ENCODE measurements around the gene ORC5. TPM values are rescaled to one million over a fixed set of nuclear protein-coding genes. Genes with fewer than 3 reads are reported as not detected.
"Not testable (repeated sequence)": the region's sequence is repeated elsewhere in the genome, so short reads cannot be mapped to it uniquely, and the experiment has no call there.

The ORC5 gene
- total and polyA plus RNA-seq, 2 experiments from 2014 or later = 10.9 to 89.0 TPM

DNA sequence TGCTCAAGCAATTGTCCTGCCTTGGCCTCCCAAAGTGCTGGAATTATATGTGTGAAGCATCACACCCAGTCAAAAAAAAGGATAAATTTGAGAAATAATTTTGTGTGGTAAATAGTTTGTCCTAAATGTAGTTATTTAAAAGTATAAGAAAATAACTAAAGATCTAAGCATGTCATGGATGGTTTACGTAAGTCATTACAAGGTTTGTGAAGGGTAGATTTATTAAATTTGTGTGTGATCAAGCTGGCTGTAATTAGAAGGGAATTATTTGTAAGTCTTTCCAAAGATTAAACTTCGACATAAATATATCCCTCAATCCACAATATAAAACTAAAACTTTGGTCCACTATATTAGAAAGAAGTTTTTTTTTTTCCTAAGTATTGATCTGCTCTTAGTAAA is 28.6 kb downstream of the ORC5 start (continued):
- TF ChIP-seq, protein P1, sequence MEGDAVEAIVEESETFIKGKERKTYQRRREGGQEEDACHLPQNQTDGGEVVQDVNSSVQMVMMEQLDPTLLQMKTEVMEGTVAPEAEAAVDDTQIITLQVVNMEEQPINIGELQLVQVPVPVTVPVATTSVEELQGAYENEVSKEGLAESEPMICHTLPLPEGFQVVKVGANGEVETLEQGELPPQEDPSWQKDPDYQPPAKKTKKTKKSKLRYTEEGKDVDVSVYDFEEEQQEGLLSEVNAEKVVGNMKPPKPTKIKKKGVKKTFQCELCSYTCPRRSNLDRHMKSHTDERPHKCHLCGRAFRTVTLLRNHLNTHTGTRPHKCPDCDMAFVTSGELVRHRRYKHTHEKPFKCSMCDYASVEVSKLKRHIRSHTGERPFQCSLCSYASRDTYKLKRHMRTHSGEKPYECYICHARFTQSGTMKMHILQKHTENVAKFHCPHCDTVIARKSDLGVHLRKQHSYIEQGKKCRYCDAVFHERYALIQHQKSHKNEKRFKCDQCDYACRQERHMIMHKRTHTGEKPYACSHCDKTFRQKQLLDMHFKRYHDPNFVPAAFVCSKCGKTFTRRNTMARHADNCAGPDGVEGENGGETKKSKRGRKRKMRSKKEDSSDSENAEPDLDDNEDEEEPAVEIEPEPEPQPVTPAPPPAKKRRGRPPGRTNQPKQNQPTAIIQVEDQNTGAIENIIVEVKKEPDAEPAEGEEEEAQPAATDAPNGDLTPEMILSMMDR (conservative IDR thresholded peaks at IDR 0.05; ENCODE audit: low read depth in 2 of 2) = no peak
- TF ChIP-seq ZNF331 (CRISPR knock-in tag; IDR thresholded peaks at IDR 0.05; ENCODE audit: low read depth) = no peak
- TF ChIP-seq CREB1 (CRISPR knock-in tag; IDR thresholded peaks at IDR 0.05; ENCODE audit: low read depth) = no peak

DNA sequence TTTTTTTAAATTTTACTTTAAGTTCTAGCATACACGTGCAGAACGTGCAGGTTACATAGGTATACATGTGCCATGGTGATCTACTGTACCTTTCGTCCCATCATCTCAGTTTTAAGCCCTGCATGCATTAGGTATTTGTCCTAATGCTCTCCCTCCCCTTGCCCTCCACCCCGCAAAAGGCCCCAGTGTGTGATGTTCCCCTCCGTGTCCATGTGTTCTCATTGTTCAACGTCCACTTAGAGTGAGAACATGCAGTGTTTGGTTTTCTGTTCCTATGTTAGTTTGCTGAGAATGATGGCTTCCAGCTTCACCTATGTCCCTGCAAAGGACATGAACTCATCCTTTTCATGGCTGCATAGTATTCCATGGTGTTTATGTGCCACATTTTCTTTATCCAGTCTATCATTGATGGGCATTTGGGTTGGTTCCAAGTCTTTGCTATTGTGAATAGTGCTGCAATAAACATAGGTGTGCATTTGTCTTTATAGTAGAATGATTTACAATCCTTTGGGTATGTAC is 30.2 kb downstream of the ORC5 start:
- H3K27me3 ChIP-seq (ENCODE audit: insufficient read depth); ATAC-seq; H4K20me1 ChIP-seq (replicated peaks; ENCODE audit: insufficient read depth); H3K27ac Mint-ChIP-seq; H3K79me2 ChIP-seq (replicated peaks; ENCODE audit: insufficient read depth); H2AFZ ChIP-seq; H3K4me2 ChIP-seq; H3K9me2 ChIP-seq (ENCODE audit: insufficient read depth); H3K4me3 ChIP-seq; H3K4me3 Mint-ChIP-seq; H3K27ac ChIP-seq (ENCODE audit: low read depth); H3F3A ChIP-seq (replicated peaks; ENCODE audit: low read depth); DNase-seq (ENCODE audit: low spot score); H3K27me3 Mint-ChIP-seq (ENCODE audit: insufficient read depth, low read depth, poor library complexity): not testable (repeated sequence)
- Histone ChIP-seq H3K36me3 (ENCODE audit: insufficient read depth) (peaks cover 43% of the 10 kb centered on the region), H3K4me1 (ENCODE audit: insufficient read depth) (peaks cover 17% of the 10 kb centered on the region)
- H3K36me3 Mint-ChIP-seq (ENCODE audit: low read depth) = peaks cover 64% of the 10 kb centered on the region
- H3K4me1 Mint-ChIP-seq = peaks cover 16% of the 10 kb centered on the region
- peaks cover 52% of the 10 kb centered on the region for H3K9me3 Mint-ChIP-seq

DNA sequence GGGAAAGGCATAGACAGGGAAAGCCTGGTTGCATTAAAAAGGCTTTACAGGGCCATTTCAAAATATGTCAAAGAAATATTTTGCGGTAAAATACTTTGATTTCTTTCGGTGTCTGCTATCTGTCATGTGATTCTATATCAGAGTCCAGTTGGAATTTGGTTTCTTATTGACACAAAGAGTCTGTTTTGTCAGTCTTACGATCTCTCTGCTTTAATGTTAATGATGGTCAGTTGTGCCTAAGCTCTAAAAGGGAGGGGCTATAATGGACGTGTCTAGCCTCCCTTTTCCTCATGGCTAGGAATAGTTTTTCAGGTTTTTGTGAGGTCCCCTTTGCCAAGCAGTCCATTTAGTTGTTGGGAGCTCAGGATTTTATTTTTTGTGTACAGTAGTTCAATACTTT is 31.5 kb downstream of the ORC5 start:
- Mint-ChIP-seq H3K36me3 (ENCODE audit: low read depth) (peaks cover 58% of the 10 kb centered on the region), H3K4me1 (peaks cover 16% of the 10 kb centered on the region), H3K27me3 (ENCODE audit: insufficient read depth, low read depth, poor library complexity) (no peaks in the 10 kb centered on the region), H3K27ac (no peak overlapping the region), H3K9me3 (peaks cover 41% of the 10 kb centered on the region), H3K4me3 (no peak overlapping the region)
- Histone ChIP-seq H3K9me2 (ENCODE audit: insufficient read depth) (no peaks in the 10 kb centered on the region), H3F3A (replicated peaks; ENCODE audit: low read depth) (no peaks in the 10 kb centered on the region), H3K4me3 (no peak overlapping the region), H2AFZ (no peak overlapping the region), H3K79me2 (replicated peaks; ENCODE audit: insufficient read depth) (no peaks in the 10 kb centered on the region), H3K4me1 (ENCODE audit: insufficient read depth) (peaks cover 17% of the 10 kb centered on the region), H4K20me1 (replicated peaks; ENCODE audit: insufficient read depth) (no peaks in the 10 kb centered on the region), H3K4me2 (no peak overlapping the region), H3K36me3 (ENCODE audit: insufficient read depth) (peaks cover 30% of the 10 kb centered on the region), H3K27ac (ENCODE audit: low read depth) (no peak overlapping the region), H3K27me3 (ENCODE audit: insufficient read depth) (no peaks in the 10 kb centered on the region)
- no peak for DNase-seq (ENCODE audit: low spot score)
- ATAC-seq = no peak
- TF ChIP-seq, protein P1 (conservative IDR thresholded peaks at IDR 0.05; ENCODE audit: low read depth in 2 of 2) = no peak
- no peak for TF ChIP-seq POLR2AphosphoS5 (IDR thresholded peaks at IDR 0.05; ENCODE audit: low read depth)
- TF ChIP-seq JUNB (IDR thresholded peaks at IDR 0.05; ENCODE audit: unreplicated experiment) = no peak
- no peak for TF ChIP-seq STAT1 (IDR thresholded peaks at IDR 0.05; ENCODE audit: unreplicated experiment)
- no peak for TF ChIP-seq EZH2phosphoT487 (IDR thresholded peaks at IDR 0.05; ENCODE audit: unreplicated experiment)
- TF ChIP-seq, protein P2, sequence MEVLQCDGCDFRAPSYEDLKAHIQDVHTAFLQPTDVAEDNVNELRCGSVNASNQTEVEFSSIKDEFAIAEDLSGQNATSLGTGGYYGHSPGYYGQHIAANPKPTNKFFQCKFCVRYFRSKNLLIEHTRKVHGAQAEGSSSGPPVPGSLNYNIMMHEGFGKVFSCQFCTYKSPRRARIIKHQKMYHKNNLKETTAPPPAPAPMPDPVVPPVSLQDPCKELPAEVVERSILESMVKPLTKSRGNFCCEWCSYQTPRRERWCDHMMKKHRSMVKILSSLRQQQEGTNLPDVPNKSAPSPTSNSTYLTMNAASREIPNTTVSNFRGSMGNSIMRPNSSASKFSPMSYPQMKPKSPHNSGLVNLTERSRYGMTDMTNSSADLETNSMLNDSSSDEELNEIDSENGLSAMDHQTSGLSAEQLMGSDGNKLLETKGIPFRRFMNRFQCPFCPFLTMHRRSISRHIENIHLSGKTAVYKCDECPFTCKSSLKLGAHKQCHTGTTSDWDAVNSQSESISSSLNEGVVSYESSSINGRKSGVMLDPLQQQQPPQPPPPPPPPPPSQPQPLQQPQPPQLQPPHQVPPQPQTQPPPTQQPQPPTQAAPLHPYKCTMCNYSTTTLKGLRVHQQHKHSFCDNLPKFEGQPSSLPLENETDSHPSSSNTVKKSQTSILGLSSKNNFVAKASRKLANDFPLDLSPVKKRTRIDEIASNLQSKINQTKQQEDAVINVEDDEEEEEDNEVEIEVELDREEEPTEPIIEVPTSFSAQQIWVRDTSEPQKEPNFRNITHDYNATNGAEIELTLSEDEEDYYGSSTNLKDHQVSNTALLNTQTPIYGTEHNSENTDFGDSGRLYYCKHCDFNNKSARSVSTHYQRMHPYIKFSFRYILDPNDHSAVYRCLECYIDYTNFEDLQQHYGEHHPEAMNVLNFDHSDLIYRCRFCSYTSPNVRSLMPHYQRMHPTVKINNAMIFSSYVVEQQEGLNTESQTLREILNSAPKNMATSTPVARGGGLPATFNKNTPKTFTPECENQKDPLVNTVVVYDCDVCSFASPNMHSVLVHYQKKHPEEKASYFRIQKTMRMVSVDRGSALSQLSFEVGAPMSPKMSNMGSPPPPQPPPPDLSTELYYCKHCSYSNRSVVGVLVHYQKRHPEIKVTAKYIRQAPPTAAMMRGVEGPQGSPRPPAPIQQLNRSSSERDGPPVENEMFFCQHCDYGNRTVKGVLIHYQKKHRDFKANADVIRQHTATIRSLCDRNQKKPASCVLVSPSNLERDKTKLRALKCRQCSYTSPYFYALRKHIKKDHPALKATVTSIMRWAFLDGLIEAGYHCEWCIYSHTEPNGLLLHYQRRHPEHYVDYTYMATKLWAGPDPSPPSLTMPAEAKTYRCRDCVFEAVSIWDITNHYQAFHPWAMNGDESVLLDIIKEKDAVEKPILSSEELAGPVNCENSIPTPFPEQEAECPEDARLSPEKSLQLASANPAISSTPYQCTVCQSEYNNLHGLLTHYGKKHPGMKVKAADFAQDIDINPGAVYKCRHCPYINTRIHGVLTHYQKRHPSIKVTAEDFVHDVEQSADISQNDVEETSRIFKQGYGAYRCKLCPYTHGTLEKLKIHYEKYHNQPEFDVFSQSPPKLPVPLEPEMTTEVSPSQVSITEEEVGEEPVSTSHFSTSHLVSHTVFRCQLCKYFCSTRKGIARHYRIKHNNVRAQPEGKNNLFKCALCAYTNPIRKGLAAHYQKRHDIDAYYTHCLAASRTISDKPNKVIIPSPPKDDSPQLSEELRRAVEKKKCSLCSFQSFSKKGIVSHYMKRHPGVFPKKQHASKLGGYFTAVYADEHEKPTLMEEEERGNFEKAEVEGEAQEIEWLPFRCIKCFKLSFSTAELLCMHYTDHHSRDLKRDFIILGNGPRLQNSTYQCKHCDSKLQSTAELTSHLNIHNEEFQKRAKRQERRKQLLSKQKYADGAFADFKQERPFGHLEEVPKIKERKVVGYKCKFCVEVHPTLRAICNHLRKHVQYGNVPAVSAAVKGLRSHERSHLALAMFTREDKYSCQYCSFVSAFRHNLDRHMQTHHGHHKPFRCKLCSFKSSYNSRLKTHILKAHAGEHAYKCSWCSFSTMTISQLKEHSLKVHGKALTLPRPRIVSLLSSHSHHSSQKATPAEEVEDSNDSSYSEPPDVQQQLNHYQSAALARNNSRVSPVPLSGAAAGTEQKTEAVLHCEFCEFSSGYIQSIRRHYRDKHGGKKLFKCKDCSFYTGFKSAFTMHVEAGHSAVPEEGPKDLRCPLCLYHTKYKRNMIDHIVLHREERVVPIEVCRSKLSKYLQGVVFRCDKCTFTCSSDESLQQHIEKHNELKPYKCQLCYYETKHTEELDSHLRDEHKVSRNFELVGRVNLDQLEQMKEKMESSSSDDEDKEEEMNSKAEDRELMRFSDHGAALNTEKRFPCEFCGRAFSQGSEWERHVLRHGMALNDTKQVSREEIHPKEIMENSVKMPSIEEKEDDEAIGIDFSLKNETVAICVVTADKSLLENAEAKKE (CRISPR knock-in tag; IDR thresholded peaks at IDR 0.05) = no peak
- no peak for TF ChIP-seq CREB1 (CRISPR knock-in tag; IDR thresholded peaks at IDR 0.05; ENCODE audit: low read depth)
- TF ChIP-seq ZNF114 (CRISPR knock-in tag; IDR thresholded peaks at IDR 0.05) = no peak
